ENCODE results near the gene MAPKAP1. TPM values are rescaled to one million over a fixed set of nuclear protein-coding genes. Genes with fewer than 3 reads are reported as not detected.

Gene MAPKAP1
- total RNA-seq, 2 donors from 2014 or later = 54.9 to 70.1 TPM

DNA sequence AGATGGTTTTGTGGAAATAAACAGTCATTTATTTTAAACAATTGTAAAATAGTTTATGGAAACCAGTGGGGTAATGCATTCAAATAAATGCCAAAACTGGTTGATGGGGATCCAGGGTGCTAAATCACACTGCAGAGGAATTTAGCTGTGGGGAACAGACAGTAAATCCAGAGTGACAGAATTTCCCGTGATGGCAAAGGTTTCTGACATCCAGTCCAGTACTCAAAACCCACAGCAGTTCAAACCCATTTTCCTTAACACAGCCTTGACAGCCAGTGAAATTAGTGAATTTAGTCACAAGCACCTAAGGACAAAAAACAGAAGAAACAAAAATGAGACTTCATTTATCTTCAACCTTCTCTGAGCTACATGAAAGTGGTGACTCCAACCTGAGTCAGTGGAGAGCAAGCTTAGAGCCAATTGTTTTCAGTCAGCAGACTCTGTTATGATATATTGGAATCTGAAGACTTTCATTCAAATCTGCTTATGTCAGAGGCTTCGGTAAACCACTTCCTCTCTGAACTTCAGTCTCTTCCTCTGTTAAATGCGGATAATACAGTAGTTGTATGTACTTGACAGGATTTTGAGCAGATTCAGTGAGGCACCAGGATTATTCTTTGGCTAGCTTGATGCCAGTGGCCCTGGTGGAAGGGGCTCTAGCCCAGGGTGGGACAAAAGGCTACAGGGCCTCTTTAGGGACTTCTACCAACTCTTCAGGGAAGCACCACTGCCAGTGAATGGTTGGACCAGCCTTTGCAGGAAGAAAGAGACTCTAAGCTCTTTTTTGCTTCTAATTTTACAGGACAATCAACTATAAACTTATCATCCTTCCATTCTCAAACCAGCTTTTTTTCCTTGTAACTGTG lies 185.3 kb downstream of the MAPKAP1 start:
- intact Hi-C loops (cut with DNase I) = no loop called here
- DNase-seq = no peak
- Histone ChIP-seq H3K27ac (peak overlapping the region; percentile 54), H3K27me3 (no peaks in the 10 kb centered on the region), H3K4me1 (no peaks in the 10 kb centered on the region), H3K9ac (ENCODE audit: low read depth in 2 of 2, low read length in 2 of 2) (no peak overlapping the region), H3K36me3 (no peaks in the 10 kb centered on the region), H3K9me3 (no peaks in the 10 kb centered on the region), H3K4me3 (no peak overlapping the region)
- TF ChIP-seq, protein P1, sequence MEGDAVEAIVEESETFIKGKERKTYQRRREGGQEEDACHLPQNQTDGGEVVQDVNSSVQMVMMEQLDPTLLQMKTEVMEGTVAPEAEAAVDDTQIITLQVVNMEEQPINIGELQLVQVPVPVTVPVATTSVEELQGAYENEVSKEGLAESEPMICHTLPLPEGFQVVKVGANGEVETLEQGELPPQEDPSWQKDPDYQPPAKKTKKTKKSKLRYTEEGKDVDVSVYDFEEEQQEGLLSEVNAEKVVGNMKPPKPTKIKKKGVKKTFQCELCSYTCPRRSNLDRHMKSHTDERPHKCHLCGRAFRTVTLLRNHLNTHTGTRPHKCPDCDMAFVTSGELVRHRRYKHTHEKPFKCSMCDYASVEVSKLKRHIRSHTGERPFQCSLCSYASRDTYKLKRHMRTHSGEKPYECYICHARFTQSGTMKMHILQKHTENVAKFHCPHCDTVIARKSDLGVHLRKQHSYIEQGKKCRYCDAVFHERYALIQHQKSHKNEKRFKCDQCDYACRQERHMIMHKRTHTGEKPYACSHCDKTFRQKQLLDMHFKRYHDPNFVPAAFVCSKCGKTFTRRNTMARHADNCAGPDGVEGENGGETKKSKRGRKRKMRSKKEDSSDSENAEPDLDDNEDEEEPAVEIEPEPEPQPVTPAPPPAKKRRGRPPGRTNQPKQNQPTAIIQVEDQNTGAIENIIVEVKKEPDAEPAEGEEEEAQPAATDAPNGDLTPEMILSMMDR (IDR thresholded peaks at IDR 0.05) = no peak

DNA sequence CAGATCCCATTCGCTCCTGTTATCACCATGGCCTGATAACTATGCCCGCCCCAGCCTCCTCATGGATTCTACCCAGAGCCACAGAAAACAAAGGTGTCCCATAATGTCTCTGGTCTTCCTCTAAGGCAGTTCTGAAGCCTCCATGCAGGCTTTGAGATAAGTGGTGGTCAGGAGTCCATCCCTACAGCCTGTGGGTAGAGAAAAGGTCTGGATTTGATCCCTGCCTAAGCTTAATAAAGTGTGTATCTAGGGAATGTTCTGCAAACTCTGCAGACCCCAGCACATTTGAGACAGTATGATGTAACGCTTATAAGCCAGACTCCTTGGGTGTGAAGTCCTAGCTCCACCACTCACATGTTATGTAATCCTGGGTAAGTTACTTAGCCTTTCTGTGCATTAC lies 187.3 kb downstream of the MAPKAP1 start:
- Histone ChIP-seq H3K9me3 (no peaks in the 10 kb centered on the region), H3K9ac (ENCODE audit: low read depth in 2 of 2, low read length in 2 of 2) (no peak overlapping the region), H3K27ac (no peak overlapping the region), H3K36me3 (no peaks in the 10 kb centered on the region), H3K4me3 (no peak overlapping the region), H3K4me1 (no peaks in the 10 kb centered on the region), H3K27me3 (no peaks in the 10 kb centered on the region)
- TF ChIP-seq, protein P1 (IDR thresholded peaks at IDR 0.05) = no peak
- no peak for DNase-seq
- intact Hi-C loops (cut with DNase I) = no loop called here

DNA sequence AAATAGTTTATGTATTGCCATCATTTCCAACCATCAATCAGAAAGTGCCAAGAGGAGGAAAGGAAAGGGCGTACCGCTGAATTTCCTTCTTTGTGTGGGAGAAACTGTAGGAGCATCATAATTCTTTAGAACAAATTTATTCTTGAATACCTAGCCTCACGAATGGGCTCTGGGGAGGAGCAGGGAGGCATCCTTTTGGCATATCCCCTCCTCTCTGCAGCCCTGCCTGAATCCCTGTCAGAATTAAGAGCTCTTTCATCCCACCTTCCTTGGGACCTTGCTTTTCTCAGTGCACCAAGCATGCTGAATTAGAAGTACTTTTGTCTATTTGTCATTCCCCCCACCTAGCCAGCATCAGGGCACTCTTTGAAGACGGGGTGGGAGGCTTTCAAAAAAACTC lies 189.4 kb downstream of the MAPKAP1 start:
- H3K9me3 ChIP-seq = no peaks in the 10 kb centered on the region
- peaks cover 9% of the 10 kb centered on the region for H3K4me1 ChIP-seq
- no peaks in the 10 kb centered on the region for H3K27me3 ChIP-seq
- intact Hi-C loops (cut with DNase I) = no loop called here
- no peak overlapping the region for H3K4me3 ChIP-seq
- H3K36me3 ChIP-seq = no peaks in the 10 kb centered on the region
- no peak overlapping the region for H3K27ac ChIP-seq
- no peak overlapping the region for H3K9ac ChIP-seq (ENCODE audit: low read depth in 2 of 2, low read length in 2 of 2)
- TF ChIP-seq, protein P1 (IDR thresholded peaks at IDR 0.05) = no peak
- no peak for DNase-seq

DNA sequence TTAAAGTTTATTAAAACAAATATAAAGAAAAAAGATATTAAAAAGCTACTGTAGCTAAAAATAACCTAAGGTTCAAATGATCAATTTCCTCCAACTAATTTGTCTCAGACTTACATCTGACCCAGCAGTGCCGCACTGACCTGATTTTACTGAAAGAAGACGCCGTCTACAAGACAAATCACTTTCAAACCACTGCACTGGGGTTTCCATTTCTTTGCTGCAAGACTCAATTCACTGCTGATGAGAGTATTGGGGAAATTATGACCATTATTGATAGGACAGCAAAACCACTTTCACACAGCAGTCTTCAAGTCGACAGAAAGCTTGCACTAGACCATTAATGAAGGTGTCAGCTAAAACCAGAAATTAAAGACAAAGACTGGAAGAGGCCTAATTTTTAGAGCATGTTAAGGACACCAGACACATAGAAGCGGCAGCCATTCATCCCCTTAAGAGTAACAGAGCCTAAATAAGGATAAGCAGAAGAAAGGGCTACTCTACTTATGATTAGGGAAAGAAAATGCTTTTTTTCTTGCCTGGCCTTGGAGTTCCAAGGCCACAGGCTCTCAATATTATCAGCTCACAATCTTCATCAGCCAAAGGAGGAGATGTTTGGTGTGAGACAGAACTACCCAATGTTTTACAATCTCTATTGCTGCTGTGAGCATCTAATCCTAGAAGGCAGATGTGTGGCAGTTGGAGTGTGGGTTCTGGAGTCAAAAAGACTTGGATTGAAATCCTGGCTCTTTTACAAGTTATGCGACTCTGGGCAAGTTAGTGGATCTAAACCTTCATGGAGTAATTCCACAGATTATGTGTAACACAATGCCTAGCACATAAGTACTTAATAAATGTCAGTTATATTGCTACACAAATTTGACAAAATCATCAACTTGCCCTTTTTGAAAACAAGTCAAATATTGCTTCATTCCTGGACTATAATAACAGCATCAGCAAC lies 190.7 kb downstream of the MAPKAP1 start:
- Histone ChIP-seq H3K27ac (no peak overlapping the region), H3K4me1 (peaks cover 9% of the 10 kb centered on the region), H3K4me3 (no peak overlapping the region), H3K9me3 (no peaks in the 10 kb centered on the region), H3K36me3 (no peaks in the 10 kb centered on the region), H3K27me3 (no peaks in the 10 kb centered on the region), H3K9ac (ENCODE audit: low read depth in 2 of 2, low read length in 2 of 2) (no peak overlapping the region)
- intact Hi-C loops (cut with DNase I) = no loop called here
- TF ChIP-seq, protein P1 (IDR thresholded peaks at IDR 0.05) = no peak
- DNase-seq = no peak

DNA sequence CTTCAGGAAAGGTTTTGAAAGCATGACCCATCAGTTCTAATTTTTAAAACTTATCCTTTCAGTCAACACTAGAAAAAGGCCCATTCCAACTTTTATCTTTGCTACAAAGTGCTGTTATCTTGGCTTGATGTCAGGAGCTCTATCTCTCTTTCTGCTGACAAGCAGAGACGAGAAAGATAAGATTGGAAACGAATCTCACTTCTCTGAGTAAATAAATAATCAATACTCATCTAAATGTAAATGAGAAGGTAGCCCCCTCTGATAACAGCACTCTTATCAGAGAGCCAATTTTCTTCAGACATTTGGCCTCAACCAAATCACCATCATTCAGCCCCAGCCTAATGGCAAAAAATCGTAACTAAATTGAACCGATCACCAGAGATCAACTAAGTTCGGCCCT lies 191.7 kb downstream of the MAPKAP1 start:
- H3K9me3 ChIP-seq = no peaks in the 10 kb centered on the region
- H3K9ac ChIP-seq (ENCODE audit: low read depth in 2 of 2, low read length in 2 of 2) = no peak overlapping the region
- H3K4me1 ChIP-seq = peaks cover 9% of the 10 kb centered on the region
- H3K27ac ChIP-seq = no peak overlapping the region
- TF ChIP-seq, protein P1 (IDR thresholded peaks at IDR 0.05) = no peak
- DNase-seq = no peak
- intact Hi-C loops (cut with DNase I) = no loop called here
- H3K4me3 ChIP-seq = no peak overlapping the region
- no peaks in the 10 kb centered on the region for H3K36me3 ChIP-seq
- H3K27me3 ChIP-seq = no peaks in the 10 kb centered on the region

All from colonic mucosa (tissue), 4 donors.